A549 (cell line): Measurements from ENCODE around the gene LRRC47.

Source experiments
- MYC ChIP-seq: IDR thresholded peaks from 2 replicates; pipeline ENCODE4 v1.6.1; 2012; ENCODE audit warnings: mild to moderate bottlenecking, inconsistent platforms, low read length, improper control_type of control experiment, borderline replicate concordance
- ZC3H11A ChIP-seq: fragments of 450-650 bp; IDR thresholded peaks from 2 replicates; pipeline ENCODE4 v1.6.1; 2014; ENCODE audit warnings: antibody characterized with exemption, mild to moderate bottlenecking
- TF ChIP-seq, protein P1 (sequence below): fragments of >200 bp; sonication (Bioruptor Twin); formaldehyde crosslinking; IDR thresholded peaks from 3 replicates; pipeline ENCODE4 v1.5.1; 2016
- TF ChIP-seq, protein P2 (sequence below): fragments of 200-600 bp; sonication (generic); IDR thresholded peaks from 2 replicates; pipeline ENCODE4 v1.6.1; 2016; ENCODE audit warnings: antibody characterized with exemption, mild to moderate bottlenecking, moderate library complexity

DNA sequence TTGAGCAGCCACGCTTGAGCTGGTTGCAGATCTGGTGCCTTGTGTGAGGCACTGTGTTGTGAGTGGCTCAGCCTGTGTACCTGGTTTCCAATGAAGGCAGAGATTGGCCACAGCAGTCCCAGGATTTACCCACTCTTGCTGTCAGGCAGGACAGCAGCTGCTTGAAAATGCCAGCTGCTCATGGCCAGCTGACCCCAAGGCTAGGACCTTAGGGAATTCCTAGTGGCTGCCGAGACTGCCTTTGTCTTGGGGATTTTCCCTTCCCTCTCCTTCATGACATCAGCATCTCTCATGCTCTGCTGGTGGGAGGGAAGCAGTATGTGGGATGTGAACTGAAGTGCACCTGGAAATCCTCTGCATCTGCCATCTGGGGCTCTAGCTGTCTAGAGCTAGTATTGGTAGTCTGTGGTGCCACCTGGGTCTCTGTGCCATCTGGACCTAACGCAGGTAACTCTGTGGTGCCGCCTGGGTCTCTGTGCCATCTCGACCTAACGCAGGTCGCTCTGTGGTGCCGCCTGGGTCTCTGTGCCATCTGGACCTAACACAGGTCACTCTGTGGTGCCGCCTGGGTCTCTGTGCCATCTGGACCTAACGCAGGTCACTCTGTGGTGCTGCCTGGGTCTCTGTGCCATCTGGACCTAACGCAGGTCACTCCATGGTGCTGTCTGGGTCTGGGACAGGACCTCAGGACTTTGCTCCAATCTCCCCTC is 3.8 kb upstream of the LRRC47 start:
- TF ChIP-seq, protein P1, sequence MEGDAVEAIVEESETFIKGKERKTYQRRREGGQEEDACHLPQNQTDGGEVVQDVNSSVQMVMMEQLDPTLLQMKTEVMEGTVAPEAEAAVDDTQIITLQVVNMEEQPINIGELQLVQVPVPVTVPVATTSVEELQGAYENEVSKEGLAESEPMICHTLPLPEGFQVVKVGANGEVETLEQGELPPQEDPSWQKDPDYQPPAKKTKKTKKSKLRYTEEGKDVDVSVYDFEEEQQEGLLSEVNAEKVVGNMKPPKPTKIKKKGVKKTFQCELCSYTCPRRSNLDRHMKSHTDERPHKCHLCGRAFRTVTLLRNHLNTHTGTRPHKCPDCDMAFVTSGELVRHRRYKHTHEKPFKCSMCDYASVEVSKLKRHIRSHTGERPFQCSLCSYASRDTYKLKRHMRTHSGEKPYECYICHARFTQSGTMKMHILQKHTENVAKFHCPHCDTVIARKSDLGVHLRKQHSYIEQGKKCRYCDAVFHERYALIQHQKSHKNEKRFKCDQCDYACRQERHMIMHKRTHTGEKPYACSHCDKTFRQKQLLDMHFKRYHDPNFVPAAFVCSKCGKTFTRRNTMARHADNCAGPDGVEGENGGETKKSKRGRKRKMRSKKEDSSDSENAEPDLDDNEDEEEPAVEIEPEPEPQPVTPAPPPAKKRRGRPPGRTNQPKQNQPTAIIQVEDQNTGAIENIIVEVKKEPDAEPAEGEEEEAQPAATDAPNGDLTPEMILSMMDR = no peak
- TF ChIP-seq ZC3H11A = no peak
- TF ChIP-seq, protein P2, sequence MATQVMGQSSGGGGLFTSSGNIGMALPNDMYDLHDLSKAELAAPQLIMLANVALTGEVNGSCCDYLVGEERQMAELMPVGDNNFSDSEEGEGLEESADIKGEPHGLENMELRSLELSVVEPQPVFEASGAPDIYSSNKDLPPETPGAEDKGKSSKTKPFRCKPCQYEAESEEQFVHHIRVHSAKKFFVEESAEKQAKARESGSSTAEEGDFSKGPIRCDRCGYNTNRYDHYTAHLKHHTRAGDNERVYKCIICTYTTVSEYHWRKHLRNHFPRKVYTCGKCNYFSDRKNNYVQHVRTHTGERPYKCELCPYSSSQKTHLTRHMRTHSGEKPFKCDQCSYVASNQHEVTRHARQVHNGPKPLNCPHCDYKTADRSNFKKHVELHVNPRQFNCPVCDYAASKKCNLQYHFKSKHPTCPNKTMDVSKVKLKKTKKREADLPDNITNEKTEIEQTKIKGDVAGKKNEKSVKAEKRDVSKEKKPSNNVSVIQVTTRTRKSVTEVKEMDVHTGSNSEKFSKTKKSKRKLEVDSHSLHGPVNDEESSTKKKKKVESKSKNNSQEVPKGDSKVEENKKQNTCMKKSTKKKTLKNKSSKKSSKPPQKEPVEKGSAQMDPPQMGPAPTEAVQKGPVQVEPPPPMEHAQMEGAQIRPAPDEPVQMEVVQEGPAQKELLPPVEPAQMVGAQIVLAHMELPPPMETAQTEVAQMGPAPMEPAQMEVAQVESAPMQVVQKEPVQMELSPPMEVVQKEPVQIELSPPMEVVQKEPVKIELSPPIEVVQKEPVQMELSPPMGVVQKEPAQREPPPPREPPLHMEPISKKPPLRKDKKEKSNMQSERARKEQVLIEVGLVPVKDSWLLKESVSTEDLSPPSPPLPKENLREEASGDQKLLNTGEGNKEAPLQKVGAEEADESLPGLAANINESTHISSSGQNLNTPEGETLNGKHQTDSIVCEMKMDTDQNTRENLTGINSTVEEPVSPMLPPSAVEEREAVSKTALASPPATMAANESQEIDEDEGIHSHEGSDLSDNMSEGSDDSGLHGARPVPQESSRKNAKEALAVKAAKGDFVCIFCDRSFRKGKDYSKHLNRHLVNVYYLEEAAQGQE = no peak
- no peak for TF ChIP-seq MYC
